Ascending aorta (tissue), 2 donors: ENCODE data around the gene THSD7B. TPM values are rescaled to one million over a fixed set of nuclear protein-coding genes. Genes with fewer than 3 reads are reported as not detected.
"Not testable (repeated sequence)": the region's sequence is repeated elsewhere in the genome, so short reads cannot be mapped to it uniquely, and the experiment has no call there.

Experiments
- DNase-seq, 2 donors: peaks; one replicate each; pipeline ENCODE4 v3.0.0-alpha.2; 2019; ENCODE audit warnings: low spot score in 2 of 2
- H3K27ac ChIP-seq, 2 donors: fragments of 200-600 bp; sonication (generic); one replicate each; pipeline ENCODE4 v1.5.1; 2016 to 2017; ENCODE audit warnings: mild to moderate bottlenecking in 1 of 2
- H3K27me3 ChIP-seq: fragments of 200-600 bp; sonication (generic); one replicate; pipeline ENCODE4 v1.5.1; 2017
- H3K36me3 ChIP-seq, 2 donors: fragments of 200-600 bp; sonication (generic); one replicate each; pipeline ENCODE4 v1.5.1; 2016
- H3K4me1 ChIP-seq, 2 donors: fragments of 200-600 bp; sonication (generic); one replicate each; pipeline ENCODE4 v1.5.1; 2016 to 2017; ENCODE audit warnings: mild to moderate bottlenecking in 1 of 2
- H3K4me3 ChIP-seq, 2 donors: fragments of 200-600 bp; sonication (generic); one replicate each; pipeline ENCODE4 v1.5.1; 2016 to 2017; ENCODE audit warnings: mild to moderate bottlenecking in 1 of 2
- H3K9me3 ChIP-seq, 2 donors: fragments of 200-600 bp; sonication (generic); one replicate each; pipeline ENCODE4 v1.5.1; 2016
- CTCF ChIP-seq, 3 experiments: fragments of 200-600 bp in 2 of 3; fragments of 450-650 bp in 1 of 3; sonication (generic) in 2 of 3; IDR thresholded peaks; one replicate each; pipeline ENCODE4 v1.5.1; 2016 to 2019; ENCODE audit warnings: antibody characterized with exemption in 3 of 3, mild to moderate bottlenecking in 1 of 3, moderate library complexity in 1 of 3
- intact Hi-C: fragments of 100-400 bp; cut with DNase I; formaldehyde crosslinking; loops from one replicate; pipeline ENCODE4 v1.15.1; 2023
- total RNA-seq: library from RNA; depleted of rRNA; stranded (reverse); fragments of >200 nt; gene quantifications from one replicate; pipeline ENCODE4 v1.1.0, GENCODE V29; 2016

Gene THSD7B
- total RNA-seq, 1 donor from 2014 or later: not detected

GRCh38 chr2:136980303-136980702, 215.0 kb downstream of the THSD7B start:
- H3K4me3 ChIP-seq: no peak overlapping the region
- intact Hi-C loops: no loop called here
- H3K9me3 ChIP-seq: peaks cover 0 to 5% of the 10 kb centered on the region in 2 donors
- no peak for TF ChIP-seq CTCF (IDR thresholded peaks at IDR 0.05)
- no peaks in the 10 kb centered on the region for H3K27me3 ChIP-seq
- no peaks in the 10 kb centered on the region for H3K36me3 ChIP-seq
- no peak for DNase-seq
- no peaks in the 10 kb centered on the region for H3K4me1 ChIP-seq
- no peak overlapping the region for H3K27ac ChIP-seq

- H3K27ac ChIP-seq, intact Hi-C loops, H3K27me3 ChIP-seq, H3K4me1 ChIP-seq, H3K36me3 ChIP-seq, H3K9me3 ChIP-seq, DNase-seq, H3K4me3 ChIP-seq: not testable (repeated sequence)
These were observed 216.3 kb downstream of the THSD7B start for GRCh38 chr2:136981689-136982088.

GRCh38 chr2:136985044-136985443, 219.7 kb downstream of the THSD7B start:
- TF ChIP-seq CTCF (IDR thresholded peaks at IDR 0.05): no peak
- Histone ChIP-seq H3K9me3 (no peaks in the 10 kb centered on the region), H3K4me3 (no peak overlapping the region), H3K36me3 (no peaks in the 10 kb centered on the region), H3K4me1 (no peaks in the 10 kb centered on the region), H3K27me3 (no peaks in the 10 kb centered on the region), H3K27ac (no peak overlapping the region)
- intact Hi-C loops: no loop called here
- DNase-seq: no peak

- intact Hi-C loops: no loop called here
- DNase-seq: no peak
- Histone ChIP-seq H3K4me3 (no peak overlapping the region), H3K27ac (no peak overlapping the region), H3K4me1 (no peaks in the 10 kb centered on the region), H3K9me3 (no peaks in the 10 kb centered on the region), H3K27me3 (no peaks in the 10 kb centered on the region), H3K36me3 (no peaks in the 10 kb centered on the region)
- TF ChIP-seq CTCF (IDR thresholded peaks at IDR 0.05): no peak
These were observed 221.4 kb downstream of the THSD7B start for GRCh38 chr2:136986605-136987221.

GRCh38 chr2:136990316-136990715, 225.0 kb downstream of the THSD7B start:
- no peak for TF ChIP-seq CTCF (IDR thresholded peaks at IDR 0.05)
- intact Hi-C loops: no loop called here

GRCh38 chr2:136994793-136995192, 229.4 kb downstream of the THSD7B start:
- Histone ChIP-seq H3K27ac (no peak overlapping the region), H3K27me3 (no peaks in the 10 kb centered on the region), H3K4me3 (no peak overlapping the region), H3K9me3 (no peaks in the 10 kb centered on the region), H3K36me3 (no peaks in the 10 kb centered on the region), H3K4me1 (no peaks in the 10 kb centered on the region)
- intact Hi-C loops: no loop called here
- TF ChIP-seq CTCF (IDR thresholded peaks at IDR 0.05): no peak
- no peak for DNase-seq

More at GRCh38 chr2:136990316-136990715, 225.0 kb downstream of the THSD7B start:
- Histone ChIP-seq H3K4me1 (no peaks in the 10 kb centered on the region), H3K27me3 (no peaks in the 10 kb centered on the region), H3K36me3 (no peaks in the 10 kb centered on the region), H3K27ac (no peak overlapping the region), H3K9me3 (no peaks in the 10 kb centered on the region), H3K4me3 (no peak overlapping the region)
- no peak for DNase-seq
